ENCODE data around the gene RPRD1B. TPM values are rescaled to one million over a fixed set of nuclear protein-coding genes. Genes with fewer than 3 reads are reported as not detected.

The RPRD1B gene, protein sequence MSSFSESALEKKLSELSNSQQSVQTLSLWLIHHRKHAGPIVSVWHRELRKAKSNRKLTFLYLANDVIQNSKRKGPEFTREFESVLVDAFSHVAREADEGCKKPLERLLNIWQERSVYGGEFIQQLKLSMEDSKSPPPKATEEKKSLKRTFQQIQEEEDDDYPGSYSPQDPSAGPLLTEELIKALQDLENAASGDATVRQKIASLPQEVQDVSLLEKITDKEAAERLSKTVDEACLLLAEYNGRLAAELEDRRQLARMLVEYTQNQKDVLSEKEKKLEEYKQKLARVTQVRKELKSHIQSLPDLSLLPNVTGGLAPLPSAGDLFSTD
- total RNA-seq: 46.3 TPM

DNA sequence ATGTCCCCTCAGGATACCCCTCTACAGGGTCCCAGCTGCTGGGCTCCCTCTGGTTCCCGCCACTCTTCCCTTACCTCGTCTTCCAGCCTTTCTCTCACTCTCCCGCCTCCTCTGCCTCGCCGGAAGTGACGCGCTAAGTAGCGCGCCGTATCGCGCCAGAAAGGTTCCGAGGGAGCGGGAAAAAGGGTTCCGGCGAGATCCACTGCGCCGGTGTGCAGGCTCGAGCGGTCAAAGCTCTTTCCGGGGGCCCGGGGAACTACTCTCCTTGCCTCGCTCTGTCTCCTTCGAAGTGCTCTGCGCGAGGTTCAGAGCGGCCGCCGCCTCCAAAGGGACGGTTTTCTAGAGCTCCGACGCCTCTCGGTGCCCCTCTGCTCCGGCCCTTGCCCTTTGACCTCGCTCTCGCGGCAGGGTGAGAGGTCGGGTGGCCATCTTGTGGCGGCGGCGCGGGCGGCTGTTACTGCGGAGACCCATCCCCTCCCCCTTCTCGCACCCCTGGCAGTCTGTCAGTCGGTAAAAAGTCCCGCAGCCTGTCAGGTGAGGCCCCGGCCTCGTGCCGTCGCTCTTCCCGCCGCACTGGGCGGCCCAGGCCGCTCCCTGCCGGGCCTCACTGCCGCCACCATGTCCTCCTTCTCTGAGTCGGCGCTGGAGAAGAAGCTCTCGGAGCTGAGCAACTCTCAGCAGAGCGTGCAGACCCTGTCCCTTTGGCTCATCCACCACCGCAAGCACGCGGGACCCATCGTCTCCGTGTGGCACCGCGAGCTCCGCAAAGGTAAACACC is at the start of gene RPRD1B, which contains the start of gene TTI1:
TSS of gene RPRD1B (plus strand) at position 417 of the 778 bp plus-strand sequence. CDS start at position 619, 202 bp downstream.
TSS of gene TTI1 (minus strand) at position 127 of the 778 bp plus-strand sequence. CDS start 19,640 bp downstream, outside the sequence.
- peak; percentile 97 for DNase-seq

DNA sequence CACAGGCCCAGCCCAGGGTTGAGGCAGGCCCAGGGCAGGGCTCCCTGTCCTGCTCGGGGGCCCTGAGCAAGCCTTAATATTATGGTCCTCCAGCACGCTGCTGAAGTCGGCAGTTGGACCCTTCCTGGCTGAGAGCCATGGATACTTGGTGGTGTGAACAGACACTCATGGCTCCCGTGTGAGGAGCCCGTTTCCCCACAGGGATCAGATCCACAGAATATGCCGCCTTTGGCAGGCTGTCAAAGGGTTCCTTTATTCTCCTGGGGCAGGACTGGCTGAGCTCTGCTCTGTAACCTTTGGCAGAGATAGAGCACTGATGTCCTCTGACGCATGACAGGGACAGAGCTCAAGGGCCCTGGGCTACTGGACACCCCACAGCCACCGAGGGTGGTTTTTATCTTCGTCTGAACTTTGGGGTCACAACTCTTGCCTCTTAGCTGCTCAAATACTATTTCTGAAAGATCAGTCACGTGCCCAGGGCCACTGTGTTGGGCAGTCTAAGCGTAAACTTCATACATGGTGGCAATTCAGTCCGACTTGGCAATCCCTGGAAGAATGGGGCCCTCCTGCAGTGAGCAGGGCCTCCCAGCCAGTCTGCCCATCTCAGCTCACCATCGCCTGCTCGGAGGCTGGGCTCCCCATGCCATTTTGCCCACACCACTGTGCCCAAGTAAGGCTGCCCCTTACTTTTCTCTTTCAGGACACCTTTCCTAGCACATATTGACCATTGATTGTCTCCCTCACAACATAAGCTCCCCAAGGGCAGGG is 49.3 kb upstream of the RPRD1B start:
- peak; percentile 79 for DNase-seq

DNA sequence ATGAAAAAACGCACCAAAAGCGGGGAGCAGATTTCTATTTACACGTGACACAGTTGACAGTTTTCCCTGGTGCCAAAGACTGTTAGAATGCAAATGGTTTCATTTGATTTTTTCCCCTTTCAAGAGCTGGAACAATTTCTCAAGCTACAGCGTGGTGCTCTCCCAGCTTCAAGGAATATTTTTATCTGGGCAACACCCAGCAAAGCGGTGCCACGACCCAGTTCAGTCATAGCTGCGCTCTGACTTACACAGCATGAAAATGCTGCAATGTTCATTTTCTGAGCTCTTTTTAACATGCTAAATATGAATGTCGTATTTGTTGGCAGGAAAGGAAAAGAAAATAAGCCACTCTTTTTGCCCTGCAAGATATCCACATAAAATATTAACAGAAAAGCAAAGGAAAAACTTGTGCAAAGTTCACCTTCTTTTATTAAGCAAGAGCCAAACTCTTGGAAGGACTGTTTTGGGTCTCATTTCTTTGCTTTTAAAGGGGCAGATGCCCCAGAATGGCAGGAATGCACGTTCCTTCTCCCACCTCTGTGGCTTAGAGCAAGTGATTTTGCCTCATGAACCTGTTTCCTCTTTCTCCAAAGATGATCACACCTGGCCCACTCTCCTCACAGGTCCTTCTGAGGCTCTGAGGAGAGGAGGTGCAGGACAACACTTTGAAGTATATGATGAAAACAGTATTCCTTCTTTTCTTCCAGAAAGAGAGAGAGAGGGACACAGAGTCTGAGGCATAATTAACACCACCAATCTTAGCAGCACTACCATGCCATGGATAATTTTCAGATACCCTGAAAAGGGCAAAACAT is 47.3 kb upstream of the RPRD1B start:
- no peak for DNase-seq

DNA sequence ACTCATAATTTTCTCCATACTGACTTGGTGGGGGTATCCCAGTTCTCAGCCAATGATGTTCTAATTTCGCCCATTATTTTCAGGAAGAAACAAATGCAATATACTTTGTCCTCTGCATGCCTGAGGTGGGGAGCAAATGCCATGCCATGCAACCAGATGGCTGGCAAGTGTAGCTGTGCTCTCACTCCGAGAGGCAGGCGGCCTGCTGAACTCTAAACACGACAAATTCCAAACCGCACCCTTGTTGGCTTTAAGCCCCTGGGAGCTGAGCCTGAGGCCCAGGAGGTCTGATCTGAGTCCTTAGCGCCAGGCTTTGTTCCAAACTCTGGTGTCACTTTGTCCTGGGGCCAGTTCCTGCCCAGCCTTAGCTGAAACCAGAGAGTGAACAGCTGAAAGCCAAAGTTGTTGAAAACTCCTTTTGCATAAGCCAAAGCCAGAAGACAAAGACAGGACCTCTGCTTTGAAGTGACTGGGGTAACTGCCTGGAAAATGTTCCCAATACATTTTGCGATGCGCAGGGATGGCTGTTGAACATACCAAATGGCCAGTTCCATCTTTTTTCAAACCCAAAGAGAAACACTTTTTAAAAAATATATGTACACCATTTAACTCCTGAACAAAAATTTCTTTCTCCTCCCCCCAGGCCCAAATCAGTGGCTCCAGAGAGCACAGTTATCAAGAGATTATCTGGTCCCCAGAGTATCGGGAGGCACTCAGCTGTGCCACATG is 46.5 kb upstream of the RPRD1B start:
- peak; percentile 95 for DNase-seq

DNA sequence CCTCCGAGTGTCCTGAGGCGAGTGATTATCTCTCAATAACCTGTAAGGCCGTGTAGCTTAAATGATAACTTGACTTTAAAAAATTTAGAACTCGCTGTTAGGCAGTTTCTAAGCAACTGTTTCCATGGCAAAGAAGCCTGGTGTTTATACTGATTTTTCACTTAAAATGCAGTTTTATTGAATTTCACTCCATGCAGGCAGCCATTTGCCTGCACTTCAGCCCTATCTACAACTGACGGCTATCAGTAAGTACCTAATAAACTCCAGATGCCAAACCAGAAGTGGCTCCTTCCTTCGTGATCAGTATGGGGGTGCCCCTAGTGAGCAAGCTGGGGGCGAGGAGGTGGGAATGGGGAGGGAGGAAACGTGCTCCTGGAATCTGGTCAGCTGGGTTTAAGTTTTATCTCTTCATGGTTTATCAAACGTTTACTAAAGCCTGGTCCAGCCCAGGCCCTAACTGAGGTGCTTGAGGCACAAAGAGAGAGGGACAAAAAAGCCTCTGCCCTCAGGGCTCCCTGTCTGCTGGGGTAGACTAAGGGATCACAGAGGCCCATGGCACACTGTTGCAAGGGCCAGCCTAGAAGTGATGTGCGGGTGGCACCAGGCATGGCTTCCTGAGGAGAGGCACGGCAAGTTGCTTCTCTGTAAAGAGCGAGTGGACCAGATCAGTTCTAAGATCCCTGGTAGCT is 45.8 kb upstream of the RPRD1B start:
- peak; percentile 57 for DNase-seq

DNA sequence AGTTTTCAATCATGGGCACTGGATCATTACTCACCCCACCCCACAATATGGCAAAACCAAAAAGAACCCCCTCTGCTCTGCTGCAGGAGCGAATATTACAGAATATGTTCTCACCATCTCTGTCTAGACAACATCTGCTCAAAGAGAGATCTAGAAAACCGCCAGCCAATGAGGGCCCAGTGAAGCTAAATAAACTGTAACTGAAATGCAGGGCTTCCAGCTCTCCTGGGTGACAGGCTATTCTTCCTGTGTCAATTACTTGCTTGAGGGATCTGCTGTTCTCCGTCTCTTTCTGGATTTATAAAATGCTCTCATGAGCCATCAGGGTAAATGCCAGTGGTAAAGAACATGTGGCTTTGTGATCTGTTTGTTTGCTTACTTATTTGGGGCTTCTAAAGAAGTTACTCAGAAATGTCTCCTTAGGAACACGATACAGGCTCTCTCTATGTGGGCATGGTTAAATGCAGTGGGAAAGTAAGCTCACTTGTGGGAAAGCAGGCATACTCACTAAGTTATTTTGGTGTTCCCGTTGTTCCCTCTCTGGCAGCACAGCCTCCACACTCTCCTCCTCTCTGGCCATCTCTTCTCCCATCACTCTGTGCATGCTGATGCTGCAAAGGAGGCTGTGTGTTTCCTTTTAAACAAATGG is 45.1 kb upstream of the RPRD1B start:
- DNase-seq: peak; percentile 41

DNA sequence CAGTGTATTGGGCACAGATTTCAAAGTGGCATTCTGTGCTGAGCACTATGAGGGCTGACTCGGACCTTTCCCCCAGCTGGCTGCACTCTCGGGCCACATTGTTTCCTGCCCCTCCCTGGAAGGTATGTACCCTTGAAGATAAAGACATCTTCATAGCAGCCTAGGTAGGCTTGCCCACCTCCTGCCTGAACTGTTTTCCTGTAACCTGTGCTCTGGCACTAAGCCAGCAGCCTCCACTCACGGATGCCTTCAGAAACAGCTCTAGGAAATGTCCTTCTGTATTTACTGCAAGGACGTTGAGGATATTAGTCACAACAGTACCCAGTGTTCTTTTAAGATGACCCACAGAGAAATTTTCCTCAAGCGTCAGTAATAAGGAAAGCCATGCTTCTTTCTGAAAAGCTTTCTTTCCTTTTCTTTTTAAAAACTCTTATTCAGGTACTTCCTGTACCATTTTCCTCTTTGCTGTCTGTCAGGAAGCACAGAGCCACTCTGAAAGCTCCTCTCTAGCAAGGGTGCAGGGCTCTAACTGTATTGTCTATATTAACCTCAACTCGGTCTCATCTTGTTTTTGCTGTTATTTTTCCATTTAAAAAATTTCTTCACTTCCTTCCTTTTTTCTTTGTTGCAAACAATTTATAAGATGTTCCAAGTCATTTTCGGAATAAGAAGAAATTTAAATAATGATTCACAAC is 43.8 kb upstream of the RPRD1B start:
- no peak for DNase-seq

DNA sequence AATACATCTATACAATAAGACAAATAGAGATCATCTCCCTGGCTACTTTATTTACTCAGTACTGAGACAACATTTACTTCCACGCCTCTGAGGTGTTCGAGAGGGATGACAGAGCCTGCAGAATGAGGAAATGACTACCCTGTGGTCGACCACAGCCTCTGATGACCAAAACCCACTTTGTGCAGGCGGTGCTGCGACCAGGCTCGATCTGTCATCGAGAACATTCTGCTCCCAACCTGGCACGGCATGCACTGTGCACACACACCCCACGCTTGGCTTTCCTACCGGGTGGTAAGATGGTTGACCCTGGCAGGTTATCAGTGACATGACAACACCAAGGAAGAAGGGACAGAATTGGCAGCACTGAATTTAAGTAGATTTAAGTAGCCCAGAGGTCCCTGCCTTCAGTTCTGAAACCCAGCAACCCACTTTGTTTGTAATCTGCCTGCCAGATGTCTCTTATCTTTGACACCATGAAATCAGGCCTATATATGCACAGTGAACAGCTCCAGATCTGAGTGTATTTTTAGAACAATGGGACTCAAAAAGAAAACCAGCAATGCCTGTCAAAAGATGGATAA is 42.9 kb upstream of the RPRD1B start:
- peak; percentile 69 for DNase-seq

DNA sequence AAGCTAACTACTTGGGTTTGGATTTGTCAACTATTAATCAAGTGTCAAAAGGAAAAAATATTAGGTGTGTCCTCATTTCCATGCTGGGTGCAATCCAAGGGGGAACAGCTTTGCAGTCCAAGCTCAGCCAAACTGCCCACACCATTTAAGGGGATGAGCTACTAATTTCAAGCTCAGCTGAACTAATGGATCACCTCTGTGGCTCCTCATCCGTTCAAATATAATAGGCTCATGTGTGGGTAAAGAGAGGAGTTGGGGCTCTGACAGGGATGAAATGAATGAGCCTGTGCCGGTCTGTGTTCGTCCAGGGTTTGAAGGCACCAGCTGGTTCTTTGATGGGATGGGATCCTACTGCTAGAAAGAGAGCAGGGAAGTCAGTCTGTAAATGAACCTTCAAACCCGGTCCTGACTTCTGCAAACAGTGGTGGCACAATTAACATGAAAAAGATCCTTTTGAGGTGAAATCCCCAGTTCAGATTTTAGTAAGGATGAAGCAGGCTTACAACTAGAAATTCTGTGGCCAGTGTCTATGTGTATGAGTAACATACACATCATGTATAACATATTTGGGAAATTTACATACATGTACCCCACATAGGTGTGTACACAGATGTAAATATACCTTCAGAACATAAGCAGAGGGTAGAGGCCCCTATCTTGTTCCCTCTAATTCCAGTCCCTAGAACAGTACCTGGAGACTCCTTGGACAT is 42.2 kb upstream of the RPRD1B start:
- DNase-seq: no peak

DNA sequence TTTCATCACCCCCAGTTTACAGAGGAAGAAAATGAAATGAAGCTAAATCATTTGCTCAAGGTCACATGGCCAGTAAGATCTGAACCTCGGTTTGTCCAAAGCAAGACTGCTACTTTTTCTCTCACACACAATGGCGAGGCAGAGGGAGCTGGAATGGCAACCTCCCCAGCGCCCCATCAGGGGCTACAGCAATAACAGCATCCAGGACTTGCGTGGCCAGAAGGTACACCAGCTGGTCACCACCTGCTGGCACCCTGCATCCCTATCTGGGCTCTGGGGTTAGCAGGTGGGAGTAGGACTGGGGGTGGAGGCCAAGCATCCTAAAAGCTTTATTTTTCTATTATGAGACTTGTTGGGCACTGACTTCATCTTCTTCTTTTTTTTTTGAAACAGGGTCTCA is 41.6 kb upstream of the RPRD1B start:
- no peak for DNase-seq

DNA sequence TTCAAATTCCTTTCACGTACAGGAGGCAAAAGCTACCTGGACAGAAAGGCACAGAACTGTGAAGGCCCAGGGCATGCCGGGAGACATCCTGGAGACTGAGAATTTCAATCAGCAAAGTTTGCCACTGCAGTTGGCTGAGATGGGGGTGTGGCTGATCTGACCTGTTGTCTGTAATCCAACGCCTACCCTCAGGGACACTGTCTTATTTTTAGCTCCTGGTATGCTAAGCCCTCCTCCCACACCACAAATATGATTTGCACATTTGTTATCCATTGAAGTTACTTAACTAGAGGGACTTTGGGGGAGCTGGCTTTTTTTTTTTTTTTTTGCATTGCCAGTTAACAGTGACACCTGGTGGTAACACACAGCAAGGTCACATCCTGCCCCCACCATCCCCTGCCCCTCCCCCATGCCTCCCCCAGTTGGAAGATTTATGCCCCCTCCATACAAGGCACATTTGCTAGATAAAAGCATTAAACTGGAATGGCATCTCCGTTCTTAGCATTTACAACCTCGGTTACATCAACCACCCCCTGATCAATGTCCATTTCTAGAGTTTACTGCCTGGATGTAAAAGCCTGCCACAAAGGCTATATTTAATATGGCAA is 40.6 kb upstream of the RPRD1B start:
- DNase-seq: peak; percentile 87

DNA sequence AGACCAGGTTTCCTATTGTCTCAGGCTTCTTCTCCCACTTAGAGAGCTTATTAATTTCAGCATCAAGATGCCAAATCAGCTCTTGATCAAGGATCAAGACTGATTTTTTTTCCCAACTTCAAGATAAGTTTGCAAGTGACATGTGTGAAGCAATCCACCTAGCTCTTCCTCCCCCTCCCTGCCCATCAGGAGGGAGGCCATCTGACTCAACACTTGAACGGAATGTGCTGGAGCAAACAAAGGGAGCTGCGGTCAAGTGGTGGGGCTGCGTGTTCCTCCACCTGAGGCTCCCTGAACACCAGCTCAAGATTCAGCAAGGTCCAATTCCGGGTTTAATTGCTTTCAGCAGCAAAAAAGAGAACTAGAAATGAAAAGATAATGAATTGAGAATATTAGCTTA is 39.0 kb upstream of the RPRD1B start:
- no peak for DNase-seq

DNA sequence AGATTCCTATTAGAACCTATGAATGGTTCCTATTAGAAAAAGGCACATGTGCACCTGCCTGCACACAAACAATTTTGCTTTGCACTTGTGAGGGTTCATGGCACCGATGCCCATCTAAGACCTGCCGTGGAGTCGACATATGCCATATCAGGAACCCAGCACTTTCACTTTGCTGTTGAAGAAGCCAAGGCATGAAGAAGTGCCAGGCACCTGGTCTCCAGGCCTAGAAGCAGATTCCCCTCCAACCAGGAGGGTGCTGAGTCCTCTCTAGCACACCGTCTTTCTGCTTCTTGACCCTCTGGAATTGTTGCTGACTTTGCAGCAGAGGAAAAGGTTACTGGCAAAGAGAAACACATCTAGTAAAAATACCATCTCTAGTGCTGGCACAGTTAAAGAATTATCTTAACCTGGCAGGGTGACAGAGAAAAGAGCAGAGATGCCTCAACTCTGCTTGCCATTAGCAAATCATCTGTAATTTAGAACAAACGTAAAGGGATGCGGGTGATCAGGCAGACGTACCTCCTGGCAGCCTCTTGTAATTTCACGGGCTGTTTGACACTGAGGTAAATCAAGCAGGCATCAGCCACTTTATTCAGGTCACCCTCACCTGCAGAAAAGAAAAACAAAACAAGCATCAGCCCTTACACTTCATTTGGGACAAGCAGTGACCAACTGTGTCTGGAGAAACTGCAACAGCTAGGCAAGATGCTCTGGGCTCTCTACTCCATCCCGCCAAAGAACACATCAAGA is 37.5 kb upstream of the RPRD1B start:
- no peak for DNase-seq

DNA sequence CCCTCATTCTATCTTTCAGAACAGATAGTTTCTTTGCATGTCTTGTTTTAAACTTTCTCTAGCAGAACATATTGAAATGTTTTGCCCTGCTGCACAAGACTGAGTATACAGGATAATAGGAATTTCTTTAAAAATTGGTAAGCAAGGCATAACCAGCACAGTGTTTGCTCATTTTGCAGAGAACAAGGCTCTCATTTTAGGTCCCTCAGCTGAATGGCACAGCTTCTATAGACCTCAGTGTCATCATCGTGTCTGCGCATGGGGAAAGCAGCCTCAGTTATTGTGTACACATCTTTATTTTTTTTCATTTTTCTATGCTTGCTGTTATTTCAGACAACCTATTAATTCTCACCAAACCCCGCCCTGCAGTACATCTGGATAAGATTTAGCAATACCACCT is 36.0 kb upstream of the RPRD1B start:
- no peak for DNase-seq

DNA sequence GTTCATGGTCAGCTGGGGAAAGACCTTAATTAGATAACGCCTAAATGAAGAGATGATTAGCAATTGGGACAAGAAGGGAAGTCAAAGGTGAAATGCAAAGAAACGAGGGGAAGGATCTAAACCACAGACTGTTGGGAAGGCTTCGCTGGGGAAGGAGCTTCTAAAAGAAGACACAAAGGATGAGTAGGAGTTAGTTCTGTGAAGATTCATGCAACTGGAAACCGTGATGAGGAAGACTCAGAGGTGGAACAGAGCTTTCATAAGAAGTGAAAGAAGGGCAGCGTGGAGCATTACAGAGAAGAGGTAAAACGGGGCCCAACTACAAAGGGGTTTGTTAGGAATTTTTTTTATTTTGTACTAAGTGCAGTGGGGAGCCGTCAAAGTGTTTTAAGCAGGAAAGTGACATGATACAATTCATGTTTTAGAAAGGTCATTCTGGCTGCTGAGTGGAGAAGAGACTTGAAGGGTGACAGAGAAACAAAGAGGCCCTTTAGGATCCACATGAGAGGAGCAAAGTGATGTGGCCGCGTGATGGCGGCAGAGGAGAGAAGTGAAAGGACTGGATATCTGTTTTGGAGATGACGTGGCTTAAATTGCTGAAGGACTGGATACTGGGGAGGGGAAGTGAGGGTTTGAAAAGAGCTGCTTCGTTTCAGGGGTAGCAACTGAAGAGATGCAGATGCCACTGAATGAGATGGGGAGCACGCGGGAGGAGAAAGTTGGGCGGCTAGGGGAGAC is 33.9 kb upstream of the RPRD1B start:
- no peak for DNase-seq

DNA sequence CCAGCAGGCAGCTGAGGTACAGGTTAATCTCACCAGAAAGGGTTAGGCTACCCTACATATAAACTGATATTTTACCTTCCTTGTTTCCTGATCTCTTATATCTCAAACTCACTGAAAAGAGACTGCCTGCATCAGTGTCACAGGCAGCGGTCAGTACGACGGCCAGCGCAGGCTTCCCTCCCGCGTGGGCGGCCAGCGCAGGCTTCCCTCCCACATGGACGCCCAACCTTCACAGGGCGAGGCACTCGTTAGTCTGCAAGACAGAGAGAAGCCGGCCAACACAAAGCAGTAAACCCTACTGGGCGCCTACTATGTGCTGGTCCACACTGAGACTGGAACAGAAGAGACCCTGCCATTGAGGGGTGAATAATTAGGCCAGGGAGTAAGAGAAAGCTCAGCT is 33.3 kb upstream of the RPRD1B start:
- no peak for DNase-seq

Measured in tongue (tissue), 2 donors.